GM21526 (cell line): ENCODE data around the gene NOB1.
"Not testable (repeated sequence)": the region's sequence is repeated elsewhere in the genome, so short reads cannot be mapped to it uniquely, and the experiment has no call there.

Source experiments
- ATAC-seq: cut with Tn5 transposase; IDR thresholded peaks from one replicate; pipeline ENCODE4 v1.9.1; 2021; ENCODE audit warnings: moderate library complexity; ENCODE audit not compliant: unreplicated experiment, low FRiP score

Gene NOB1

DNA sequence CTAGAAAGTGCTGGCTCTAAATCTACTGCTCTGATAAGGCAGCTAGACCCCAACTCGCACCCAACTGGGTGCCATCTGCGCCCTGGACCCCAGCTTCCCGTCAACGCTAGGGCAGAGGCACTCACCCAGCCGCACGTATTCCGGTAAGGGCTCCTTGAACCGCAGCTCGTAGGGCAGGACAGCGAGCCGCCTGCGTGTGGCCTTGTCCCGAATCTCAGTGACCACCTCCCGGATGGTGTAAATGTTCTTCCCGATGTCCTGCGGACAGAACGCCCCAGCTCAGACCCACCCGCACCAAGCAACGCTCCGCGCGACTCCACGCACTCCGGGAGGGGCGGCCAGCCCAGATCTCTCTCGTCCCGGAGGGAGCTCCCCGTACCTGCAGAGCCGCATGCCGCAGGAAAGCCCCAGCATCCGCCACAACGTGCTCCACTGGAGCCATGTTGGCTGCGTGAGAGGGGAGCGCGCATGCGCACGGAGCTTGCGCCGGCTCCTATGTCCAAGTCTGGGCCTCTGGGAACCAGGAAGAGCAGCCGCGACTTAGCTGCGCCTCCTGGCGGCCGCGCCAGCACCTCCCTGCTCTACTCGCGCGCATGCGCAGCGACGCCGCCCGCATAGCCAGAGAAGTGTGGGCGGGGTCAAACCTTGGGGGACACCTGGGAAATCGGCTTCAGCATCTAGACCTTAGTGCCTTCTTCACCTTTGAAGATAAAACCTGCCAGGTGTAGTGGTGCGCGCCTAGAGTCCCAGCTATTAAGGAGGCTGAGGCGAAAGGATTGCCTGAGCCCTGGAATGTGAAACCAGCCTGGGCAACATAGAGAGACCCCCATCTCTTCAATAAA is at the start of gene NOB1:
NOB1 (minus strand) TSS at position 458 of the 842 bp plus-strand sequence; CDS start at position 442, 16 bp downstream.
- peak; percentile 92 for ATAC-seq

DNA sequence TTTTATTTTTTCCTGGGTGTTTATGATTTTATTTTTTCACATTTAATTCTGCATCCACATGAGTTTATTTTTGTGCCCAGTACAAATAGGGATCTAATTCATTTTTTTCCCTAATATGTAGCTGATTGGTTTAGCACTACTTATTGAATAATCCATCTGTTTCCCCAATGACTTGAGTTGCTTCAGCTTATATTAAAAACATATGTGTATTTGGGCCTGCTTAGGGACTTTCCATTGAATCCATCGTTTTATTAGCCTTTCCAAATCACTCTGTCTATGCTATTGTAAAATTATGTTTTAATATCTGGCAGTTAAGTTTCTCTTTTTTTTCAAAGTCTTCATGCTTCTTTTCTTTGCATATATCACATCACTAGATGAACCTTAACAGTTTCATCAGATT is 49.6 kb upstream of the NOB1 start:
- ATAC-seq = no peak

DNA sequence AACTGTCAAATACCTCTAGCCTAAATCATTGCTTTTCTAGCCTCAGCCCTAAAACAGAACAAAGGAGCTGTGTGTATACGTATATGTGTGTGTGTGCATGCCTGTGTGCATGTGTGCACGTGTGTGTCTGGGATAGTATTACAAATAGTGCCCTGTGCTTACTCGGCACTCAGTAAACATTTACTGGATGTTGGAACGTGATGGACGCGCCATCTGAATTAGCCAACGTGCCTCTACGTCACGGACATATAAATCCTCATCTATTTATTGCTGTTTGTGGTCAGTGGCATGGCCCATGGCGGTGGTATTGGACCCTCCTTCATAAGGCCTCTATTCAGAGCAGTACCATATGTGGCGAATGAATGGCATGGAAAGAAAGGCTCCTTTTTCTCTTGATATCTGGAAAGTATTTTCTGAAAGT is 44.9 kb upstream of the NOB1 start:
- ATAC-seq = no peak

DNA sequence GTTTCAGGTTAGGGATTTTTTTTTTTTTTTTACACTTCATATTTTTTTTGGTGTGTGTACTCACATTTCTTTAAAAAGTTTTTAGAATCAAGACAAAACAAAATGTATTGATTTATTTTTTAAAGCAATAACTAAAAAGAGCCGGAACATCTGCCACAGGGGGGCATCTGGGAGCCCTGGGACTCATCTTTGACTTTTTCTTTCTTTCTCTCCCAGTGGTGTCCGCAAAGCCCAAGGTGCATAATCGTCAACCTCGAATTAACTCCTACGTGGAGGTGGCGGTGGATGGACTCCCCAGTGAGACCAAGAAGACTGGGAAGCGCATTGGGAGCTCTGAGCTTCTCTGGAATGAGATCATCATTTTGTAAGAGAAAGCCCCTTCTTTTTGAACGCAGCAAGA is 43.7 kb upstream of the NOB1 start:
- no peak for ATAC-seq

DNA sequence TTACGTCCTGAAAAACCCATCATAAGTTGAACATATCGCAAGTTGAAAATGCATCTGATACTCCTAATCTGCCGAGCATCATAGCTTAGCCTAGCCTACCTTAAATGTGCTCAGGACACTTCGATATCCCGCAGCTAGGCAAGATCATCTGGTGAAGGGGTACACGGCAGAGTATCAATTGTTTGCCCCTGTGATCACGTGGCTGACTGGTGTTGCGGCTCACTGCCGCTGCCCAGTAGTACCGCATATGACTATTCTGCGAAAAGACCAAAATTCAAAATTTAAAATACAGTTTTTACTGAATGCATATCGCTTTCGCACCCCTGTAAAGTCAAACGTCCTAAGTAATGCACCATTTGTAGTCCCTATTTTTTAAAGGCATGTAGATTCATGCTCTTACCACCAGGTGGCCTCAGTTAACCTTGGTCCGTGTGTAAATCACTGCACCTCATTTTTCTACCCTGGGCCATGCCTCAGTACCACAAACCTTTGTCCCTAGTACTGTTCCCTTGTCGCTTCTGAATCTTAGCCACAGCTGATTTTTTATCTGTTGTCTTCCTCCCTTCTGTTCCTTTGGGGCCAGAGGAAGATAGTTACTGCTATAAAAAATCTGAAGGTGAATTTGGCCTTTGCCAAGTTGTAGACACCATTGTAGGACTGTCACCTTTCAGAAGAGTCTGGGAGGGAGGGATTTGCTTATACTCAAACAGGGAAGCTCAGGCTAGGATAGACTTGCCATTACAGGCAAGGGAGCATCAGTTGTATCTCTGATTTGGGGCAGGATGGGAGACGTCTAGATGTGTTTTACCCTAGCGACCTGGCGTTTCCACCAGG is 41.8 kb upstream of the NOB1 start:
- ATAC-seq = no peak

DNA sequence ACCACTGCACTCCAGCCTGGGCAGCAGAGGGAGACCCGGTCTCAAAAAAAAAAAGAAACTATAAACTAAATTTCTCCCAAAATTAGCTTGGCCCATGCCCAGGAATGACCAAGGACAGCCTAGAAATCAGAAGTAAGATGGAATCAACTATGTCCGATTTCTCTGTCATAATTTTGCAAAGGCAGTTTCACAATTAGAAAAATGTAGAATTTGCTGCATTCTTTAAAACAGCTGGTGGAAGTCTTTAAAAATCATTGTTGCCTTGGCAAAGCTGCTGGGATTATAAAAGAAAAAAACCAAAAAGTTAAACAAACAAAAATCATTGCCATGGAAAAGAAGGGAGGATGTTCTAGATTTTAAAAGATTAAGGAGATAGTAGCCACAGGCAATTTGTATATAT is 39.8 kb upstream of the NOB1 start:
- no peak for ATAC-seq

DNA sequence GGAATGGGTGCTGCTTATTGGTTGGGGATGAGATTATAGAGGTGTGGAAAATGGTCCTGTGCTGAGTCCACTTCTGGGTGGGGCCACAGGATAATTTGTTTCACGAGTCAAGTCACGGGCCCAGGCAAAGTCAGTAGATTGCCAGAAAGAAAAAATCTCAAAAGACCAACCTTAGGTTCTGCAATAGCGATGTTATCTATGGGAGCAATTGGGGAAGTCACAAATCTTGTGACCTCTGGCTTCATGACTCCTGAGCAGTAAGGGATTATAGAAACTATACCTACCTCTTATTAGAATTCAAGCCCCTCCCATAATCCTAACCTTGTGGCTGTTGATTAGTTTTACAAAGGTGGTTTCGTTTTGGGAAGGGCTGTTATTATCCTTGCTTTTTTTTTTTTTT is 38.8 kb upstream of the NOB1 start:
- ATAC-seq = no peak

DNA sequence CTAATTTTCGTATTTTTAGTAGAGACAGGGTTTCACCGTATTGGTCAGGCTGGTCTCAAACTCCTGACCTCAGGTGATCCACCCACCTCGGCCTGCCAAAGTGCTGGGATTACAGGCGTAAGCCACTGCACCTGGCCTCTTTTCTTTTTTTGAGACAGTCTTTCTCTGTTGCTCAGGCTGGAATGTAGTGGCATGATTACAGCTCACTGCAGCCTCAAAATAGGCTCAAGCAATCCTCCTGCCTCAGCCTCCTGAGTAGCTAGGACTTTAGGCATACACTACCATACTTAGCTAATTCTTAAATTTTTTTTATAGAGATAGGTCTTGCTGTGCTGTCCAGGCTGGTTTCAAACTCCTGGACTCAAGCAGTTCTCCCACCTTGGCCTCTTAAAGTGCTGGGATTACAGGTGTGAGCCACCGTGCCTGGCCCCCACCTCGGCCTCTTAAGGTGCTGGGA is 36.7 kb upstream of the NOB1 start:
- ATAC-seq = not testable (repeated sequence)

DNA sequence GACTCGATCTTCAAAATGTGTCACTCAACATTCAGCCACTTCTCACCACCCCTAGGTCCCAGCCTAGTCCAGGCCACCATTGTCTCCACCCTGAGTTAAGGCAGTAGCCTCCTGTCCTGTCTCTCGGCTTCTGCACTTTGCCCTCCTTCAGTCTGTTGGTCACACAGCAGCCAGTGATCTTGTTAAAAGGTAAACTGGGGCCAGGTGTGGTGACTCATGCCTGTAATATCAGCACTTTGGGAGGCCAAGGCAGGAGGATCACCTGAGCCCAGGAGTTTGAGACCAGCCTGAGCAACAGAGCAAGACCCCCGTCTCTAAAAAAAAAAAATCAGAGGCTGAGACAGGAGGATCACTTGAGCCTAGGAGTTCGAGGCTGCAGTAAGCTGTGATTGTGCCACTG is 33.2 kb upstream of the NOB1 start:
- ATAC-seq = no peak

DNA sequence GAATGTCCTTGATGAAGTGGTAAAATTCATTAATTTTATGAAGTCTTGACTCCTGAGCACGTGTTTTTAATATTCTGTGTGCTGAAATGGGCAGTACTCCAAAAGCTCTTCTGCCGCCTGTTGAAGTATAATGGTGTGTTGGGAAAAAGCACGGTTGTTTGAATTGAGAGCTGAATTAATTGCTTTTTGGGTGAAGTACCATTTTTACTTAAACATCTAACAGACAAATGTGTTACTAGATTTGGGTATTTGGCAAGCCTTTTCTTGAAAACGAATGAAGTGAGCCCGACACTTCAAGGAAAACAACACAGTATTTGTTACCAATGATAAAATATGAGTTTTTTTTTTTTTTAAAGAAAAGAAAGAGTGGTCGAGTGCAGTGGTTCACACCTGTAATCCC is 29.9 kb upstream of the NOB1 start:
- ATAC-seq = no peak

DNA sequence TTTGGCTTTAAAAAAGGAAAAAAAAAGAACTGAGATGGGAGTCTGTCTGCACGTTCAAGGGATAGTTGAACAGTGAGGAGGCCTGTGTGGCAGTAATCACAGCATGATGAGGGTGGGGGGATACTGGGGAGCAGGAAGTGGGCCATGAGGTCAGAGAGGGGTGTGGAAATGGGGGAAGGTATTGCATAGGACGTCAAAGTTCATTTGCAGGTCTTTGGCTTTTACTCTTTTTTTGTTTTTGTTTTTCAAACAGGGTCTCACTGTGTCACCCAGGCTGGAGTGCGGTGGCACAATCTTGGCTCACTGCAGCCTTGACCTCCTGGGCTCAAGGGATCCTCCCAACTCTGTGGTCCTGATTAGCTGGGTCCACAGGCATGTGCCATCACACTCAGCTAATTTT is 26.4 kb upstream of the NOB1 start:
- no peak for ATAC-seq

DNA sequence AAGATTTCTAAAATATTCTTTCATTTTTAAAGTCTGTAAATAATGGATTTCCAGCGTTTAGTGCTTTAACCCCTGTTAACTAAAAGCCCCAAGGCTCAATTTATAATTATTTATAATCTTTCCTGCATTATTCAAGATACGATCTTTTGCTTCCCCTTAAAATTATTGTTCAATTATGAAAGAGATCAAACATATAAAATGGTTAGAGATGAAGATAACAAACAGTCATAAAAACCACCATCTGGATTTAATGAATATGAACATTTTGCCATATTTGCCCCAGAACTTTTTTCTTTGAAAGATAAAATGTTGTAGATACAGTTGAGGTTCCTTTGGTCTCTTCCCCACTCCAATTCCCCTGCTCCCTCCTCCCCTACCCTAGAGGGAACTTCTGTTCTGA is 25.0 kb upstream of the NOB1 start:
- no peak for ATAC-seq

DNA sequence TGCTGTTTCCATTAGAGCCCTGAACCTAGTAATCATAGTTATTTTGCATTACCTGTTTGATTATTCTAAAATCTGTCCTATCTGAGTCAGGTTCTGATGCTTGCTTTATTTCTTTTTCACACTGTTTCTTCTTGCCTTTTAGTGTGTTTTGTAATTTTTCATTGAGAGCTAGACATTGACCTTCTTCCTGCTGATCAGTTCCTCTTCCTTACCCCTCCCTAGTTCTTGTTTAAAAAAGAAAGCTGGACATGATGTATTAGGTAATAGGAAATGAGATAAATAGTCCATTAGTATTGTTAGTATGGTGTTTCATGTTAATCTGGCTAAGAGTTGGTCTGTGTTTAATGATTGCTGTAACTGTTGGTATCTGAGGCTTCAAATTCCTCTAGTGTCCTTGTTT is 20.8 kb upstream of the NOB1 start:
- no peak for ATAC-seq

DNA sequence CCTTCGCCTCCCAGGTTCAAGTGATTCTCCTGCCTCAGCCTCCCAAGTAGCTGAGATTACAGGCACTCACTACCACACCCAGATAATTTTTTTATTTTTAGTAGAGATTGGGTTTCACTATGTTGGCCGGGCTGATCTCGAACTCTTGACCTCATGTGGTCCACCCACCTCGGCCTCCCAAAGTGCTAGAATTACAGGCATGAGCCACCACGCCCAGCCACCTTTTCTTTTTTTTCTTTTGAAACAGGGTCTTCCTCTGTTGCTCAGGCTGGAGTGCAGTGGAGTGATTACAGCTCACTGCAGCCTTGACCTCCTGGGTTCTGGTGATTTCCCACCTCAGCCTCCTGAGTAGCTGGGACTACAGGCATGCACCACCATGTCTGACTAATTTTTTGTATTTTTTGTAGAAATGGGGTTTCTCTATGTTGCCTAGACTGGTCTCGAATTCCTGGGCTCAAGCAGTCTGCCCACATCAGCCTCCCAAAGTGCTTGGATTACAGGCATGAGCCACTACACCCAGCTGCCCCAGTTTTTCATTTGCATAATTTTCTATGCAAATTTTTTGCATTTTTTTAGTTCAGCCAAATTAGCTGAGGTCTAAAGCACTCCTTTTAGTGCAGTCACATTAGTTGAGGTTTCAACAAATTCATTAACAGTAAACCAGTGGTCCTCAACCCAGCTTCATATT is 18.7 kb upstream of the NOB1 start:
- no peak for ATAC-seq

DNA sequence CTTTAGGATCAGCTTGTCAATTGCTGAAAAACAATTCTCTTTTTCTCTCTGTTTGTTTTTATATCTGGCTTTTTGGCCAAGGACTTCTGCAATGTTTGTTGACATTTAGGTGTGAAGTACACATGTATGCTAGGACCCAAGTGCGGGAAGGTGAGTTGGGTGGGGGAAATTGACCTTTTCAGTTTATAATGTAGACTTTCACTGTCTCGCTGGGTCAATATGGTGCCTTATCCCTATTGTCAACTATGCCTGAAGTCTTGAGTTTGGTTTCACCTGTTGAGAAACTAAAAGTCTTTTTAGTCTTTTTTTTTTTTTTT is 16.9 kb upstream of the NOB1 start:
- no peak for ATAC-seq

DNA sequence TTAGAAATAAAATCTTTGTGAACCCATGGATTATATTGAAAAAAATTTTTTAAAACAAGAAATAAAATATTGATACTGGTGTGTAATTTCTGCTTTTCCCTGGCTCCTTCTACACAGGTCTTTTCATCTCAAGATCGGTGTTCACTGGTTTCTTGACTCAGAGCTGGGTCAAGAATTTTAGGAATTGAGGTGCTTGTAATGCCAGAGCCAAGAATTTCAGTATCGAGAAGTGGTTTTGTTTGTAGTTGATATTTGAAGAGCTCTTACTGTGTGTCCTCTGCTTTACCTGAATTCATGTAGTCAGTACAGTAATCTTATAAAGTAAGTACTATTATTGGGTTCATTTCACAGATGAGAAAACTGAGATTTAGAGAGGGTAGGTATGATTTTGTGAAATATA is 14.7 kb upstream of the NOB1 start:
- no peak for ATAC-seq

DNA sequence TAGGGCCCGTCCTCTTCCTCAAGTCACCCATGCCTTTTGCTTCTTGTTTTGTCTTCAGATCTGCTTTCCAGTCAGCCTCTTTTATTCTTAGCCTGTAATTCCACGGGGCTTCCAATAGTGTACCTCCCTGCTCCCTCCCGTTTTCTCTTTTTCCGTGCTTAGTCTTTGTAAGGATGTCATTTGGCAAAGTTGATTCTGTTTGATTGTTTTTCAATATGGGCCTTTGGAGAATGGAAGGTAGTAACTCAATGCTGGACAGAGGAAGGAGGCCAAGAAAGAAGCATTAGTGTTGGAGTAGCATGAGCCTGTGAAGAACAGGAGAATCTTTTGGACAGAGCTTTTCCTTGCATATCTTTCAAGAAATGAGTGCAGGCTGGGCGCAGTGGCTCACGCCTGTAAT is 13.9 kb upstream of the NOB1 start:
- no peak for ATAC-seq

DNA sequence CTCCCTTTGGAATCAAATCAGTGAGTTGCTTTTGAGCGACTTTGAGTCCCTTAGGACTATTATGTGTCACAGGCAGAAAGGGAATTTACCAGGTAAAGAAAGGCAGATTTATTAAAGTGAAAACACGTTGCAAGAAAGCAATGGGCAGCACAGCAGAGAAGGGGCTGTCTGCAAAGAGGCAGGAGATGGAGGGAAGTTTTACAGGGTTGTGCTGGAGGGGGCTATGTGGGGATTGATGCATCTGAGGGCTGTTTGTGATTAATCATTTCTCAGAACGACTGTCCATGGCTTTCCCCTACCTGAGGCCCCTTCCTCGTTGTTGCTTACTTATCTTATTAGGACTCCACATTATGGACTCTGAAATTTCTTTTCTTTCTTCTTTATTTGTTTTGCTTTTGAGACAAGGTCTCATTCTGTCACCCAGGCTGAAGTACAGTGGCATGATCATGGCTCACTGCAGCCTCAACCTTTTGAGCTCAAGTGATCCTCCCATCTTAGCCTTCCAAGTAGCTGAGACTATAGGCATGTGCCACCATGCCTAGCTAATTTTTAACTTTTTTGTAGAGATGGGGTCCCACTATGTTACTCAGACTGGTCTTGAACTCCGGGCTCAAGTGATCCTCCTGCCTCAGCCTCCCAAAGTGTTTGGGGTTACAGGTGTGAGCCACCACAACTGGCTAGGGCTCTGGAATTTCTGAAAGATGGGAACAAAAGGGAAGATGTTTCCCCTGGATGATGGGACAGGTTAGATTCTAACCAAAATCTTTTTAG is 12.9 kb upstream of the NOB1 start:
- ATAC-seq = no peak

DNA sequence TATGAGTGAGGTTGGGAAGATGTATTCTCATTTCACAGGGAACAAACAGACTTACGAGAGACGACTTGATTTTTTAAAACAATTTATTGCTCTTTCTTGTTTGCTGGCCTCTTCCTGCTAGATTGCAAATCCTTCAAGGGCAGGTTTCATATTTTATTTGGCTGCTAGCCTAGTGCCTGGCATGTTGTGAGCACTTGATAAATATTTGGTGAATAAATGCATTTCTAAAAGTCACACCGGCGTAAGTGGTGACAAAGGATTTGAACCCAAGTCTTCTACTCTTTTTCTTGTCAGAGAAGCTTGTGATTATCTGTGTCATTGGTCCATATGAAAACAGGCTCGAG is 8.8 kb upstream of the NOB1 start:
- no peak for ATAC-seq

DNA sequence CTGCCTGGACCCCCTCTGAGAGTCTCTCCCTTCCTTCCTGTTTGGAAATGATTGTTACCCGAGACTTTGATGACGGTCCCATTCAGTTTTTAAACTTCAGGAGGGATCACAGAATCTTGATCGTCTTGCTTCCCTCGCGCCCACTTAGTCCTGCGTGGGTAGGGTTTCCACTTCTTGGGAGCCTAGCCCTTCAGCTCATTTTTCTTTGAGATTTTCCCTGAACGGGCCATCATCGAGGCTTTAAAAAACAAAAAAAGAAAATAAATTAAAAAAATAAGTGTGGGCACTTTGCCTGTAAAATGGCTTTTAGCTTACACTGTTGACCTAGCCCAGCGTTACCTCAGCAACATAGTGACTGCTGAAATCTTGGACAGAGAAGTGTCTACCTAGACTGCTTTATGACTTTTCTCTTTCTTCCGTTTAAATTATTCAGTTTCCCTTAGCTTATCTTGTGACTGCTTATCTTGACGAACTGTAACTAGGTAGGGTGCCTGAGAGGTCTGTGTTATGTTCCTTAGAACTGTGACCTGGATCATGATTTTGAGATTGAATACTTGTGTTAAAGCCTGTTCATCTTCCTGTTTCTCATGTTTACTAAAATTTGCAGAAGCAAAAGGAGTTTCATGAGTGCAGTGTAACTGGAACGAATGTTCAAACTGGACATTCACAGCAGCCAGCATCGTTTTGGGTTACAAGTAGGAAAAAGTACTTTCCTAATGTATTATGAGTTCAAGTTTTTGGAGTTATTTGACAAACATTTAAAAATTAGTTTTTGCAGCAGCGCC is 8.3 kb upstream of the NOB1 start:
- ATAC-seq = no peak
